ENCODE data around the gene ABCB8.

The ABCB8 gene

DNA sequence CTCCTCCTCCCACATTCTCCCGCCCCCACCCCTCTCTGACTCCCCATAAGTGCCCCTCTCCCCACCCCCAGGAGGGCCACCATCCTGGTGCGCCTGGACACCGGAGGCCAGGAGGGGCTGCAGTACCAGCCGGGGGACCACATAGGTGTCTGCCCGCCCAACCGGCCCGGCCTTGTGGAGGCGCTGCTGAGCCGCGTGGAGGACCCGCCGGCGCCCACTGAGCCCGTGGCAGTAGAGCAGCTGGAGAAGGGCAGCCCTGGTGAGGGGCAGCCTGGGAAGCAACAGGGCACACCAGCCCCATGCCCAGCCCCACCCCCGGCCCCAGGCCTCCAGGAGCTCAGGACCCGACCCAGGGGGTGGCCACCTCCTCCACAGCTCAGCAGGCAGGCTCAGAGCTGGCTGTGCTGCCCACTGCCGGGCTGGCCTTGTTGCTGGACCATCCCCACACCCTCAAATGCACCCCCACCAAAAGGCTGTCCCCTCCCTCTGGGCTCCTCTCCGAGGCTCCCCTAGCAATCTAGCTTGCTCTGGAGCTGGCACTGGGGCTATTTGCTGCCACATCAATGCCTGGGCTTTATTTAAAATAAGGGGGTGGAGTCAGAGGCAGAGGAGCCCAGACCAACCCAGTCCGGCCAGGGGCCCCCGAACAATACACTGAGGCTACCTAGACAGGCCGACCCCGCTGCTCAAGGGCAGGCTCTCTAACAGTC, 18.8 kb upstream of the ABCB8 start:
- H3K9me2 ChIP-seq (replicated peaks; ENCODE audit: low read depth, low read length), result no peaks in the 10 kb centered on the region
- no peaks in the 10 kb centered on the region for H3K36me3 ChIP-seq (ENCODE audit: insufficient read depth, low read length)
- H2AFZ ChIP-seq (ENCODE audit: low read length), result no peak overlapping the region
- H3K4me2 ChIP-seq (ENCODE audit: low read depth, low read length, poor library complexity, severe bottlenecking), result no peak overlapping the region
- peaks cover 41% of the 10 kb centered on the region for H3K4me1 ChIP-seq (ENCODE audit: insufficient read depth, low read length, poor library complexity, severe bottlenecking)
- H3F3A ChIP-seq (ENCODE audit: low read depth), result no peaks in the 10 kb centered on the region
- TF ChIP-seq, protein P1, sequence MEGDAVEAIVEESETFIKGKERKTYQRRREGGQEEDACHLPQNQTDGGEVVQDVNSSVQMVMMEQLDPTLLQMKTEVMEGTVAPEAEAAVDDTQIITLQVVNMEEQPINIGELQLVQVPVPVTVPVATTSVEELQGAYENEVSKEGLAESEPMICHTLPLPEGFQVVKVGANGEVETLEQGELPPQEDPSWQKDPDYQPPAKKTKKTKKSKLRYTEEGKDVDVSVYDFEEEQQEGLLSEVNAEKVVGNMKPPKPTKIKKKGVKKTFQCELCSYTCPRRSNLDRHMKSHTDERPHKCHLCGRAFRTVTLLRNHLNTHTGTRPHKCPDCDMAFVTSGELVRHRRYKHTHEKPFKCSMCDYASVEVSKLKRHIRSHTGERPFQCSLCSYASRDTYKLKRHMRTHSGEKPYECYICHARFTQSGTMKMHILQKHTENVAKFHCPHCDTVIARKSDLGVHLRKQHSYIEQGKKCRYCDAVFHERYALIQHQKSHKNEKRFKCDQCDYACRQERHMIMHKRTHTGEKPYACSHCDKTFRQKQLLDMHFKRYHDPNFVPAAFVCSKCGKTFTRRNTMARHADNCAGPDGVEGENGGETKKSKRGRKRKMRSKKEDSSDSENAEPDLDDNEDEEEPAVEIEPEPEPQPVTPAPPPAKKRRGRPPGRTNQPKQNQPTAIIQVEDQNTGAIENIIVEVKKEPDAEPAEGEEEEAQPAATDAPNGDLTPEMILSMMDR (conservative IDR thresholded peaks at IDR 0.05; ENCODE audit: low read length), result no peak
- no peak for TF ChIP-seq EZH2phosphoT487 (IDR thresholded peaks at IDR 0.05; ENCODE audit: borderline replicate concordance)
- no peaks in the 10 kb centered on the region for H4K20me1 ChIP-seq (ENCODE audit: insufficient read depth, low read length, poor library complexity, severe bottlenecking)
- no peaks in the 10 kb centered on the region for H3K27me3 ChIP-seq (ENCODE audit: insufficient read depth, low read length, poor library complexity, severe bottlenecking)
- no peaks in the 10 kb centered on the region for H3K79me2 ChIP-seq (ENCODE audit: insufficient read depth, low read length)
- H3K9me3 ChIP-seq (ENCODE audit: insufficient read depth, low read depth, low read length), result no peaks in the 10 kb centered on the region
- no peak overlapping the region for H3K4me3 ChIP-seq (ENCODE audit: low read length, poor library complexity, severe bottlenecking)
- H3K9ac ChIP-seq (ENCODE audit: low read depth, low read length, poor library complexity, severe bottlenecking), result peak overlapping the region; percentile 65

DNA sequence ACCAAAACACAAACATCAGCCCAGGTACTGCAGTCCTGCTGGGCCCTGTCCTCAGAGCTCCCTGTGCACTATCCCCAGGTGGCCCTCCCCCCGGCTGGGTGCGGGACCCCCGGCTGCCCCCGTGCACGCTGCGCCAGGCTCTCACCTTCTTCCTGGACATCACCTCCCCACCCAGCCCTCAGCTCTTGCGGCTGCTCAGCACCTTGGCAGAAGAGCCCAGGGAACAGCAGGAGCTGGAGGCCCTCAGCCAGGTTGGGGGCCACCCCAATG, 18.3 kb upstream of the ABCB8 start:
- no peaks in the 10 kb centered on the region for H3K9me2 ChIP-seq (replicated peaks; ENCODE audit: low read depth, low read length)
- H4K20me1 ChIP-seq (ENCODE audit: insufficient read depth, low read length, poor library complexity, severe bottlenecking), result no peaks in the 10 kb centered on the region
- TF ChIP-seq EZH2phosphoT487 (IDR thresholded peaks at IDR 0.05; ENCODE audit: borderline replicate concordance), result no peak
- TF ChIP-seq, protein P1 (conservative IDR thresholded peaks at IDR 0.05; ENCODE audit: low read length), result no peak
- no peak overlapping the region for H3K4me3 ChIP-seq (ENCODE audit: low read length, poor library complexity, severe bottlenecking)
- peaks cover 46% of the 10 kb centered on the region for H3K4me1 ChIP-seq (ENCODE audit: insufficient read depth, low read length, poor library complexity, severe bottlenecking)
- H3K9me3 ChIP-seq (ENCODE audit: insufficient read depth, low read depth, low read length), result no peaks in the 10 kb centered on the region
- H3K4me2 ChIP-seq (ENCODE audit: low read depth, low read length, poor library complexity, severe bottlenecking), result no peak overlapping the region
- no peaks in the 10 kb centered on the region for H3K36me3 ChIP-seq (ENCODE audit: insufficient read depth, low read length)
- H3K9ac ChIP-seq (ENCODE audit: low read depth, low read length, poor library complexity, severe bottlenecking), result no peak overlapping the region
- H3F3A ChIP-seq (ENCODE audit: low read depth), result no peaks in the 10 kb centered on the region
- H3K27me3 ChIP-seq (ENCODE audit: insufficient read depth, low read length, poor library complexity, severe bottlenecking), result no peaks in the 10 kb centered on the region
- no peaks in the 10 kb centered on the region for H3K79me2 ChIP-seq (ENCODE audit: insufficient read depth, low read length)
- H2AFZ ChIP-seq (ENCODE audit: low read length), result no peak overlapping the region

DNA sequence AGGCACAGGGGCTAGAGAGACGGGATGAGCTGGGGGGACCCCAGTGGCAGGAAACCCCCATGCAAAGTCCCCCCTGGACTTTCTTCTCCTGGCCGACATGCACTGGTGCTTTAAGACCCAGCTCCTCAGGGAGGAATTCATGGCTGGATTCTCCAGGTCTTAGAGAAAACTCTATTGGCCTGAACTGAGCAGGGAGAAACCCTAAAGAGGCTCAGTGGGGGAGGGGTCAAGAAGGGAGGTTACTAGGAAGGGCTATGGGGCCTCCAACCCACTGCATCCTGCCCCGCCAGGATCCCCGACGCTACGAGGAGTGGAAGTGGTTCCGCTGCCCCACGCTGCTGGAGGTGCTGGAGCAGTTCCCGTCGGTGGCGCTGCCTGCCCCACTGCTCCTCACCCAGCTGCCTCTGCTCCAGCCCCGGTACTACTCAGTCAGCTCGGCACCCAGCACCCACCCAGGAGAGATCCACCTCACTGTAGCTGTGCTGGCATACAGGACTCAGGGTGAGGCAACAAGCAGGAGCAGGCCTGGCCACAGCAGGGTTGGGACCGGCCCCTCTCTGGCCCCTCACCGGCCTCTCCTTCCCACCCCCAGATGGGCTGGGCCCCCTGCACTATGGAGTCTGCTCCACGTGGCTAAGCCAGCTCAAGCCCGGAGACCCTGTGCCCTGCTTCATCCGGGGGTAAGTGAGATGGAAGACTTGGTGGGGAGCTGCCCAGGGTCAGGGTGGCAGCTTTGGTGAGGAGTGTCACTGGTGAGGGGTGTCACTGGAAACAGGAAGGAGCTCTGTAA, 17.7 kb upstream of the ABCB8 start:
- H3K36me3 ChIP-seq (ENCODE audit: insufficient read depth, low read length), result no peaks in the 10 kb centered on the region
- no peaks in the 10 kb centered on the region for H3K27me3 ChIP-seq (ENCODE audit: insufficient read depth, low read length, poor library complexity, severe bottlenecking)
- no peaks in the 10 kb centered on the region for H3K9me2 ChIP-seq (replicated peaks; ENCODE audit: low read depth, low read length)
- H2AFZ ChIP-seq (ENCODE audit: low read length), result no peak overlapping the region
- H3K79me2 ChIP-seq (ENCODE audit: insufficient read depth, low read length), result no peaks in the 10 kb centered on the region
- no peak for TF ChIP-seq EZH2phosphoT487 (IDR thresholded peaks at IDR 0.05; ENCODE audit: borderline replicate concordance)
- TF ChIP-seq, protein P1 (conservative IDR thresholded peaks at IDR 0.05; ENCODE audit: low read length), result no peak
- no peak overlapping the region for H3K4me2 ChIP-seq (ENCODE audit: low read depth, low read length, poor library complexity, severe bottlenecking)
- H3K9ac ChIP-seq (ENCODE audit: low read depth, low read length, poor library complexity, severe bottlenecking), result no peak overlapping the region
- no peaks in the 10 kb centered on the region for H4K20me1 ChIP-seq (ENCODE audit: insufficient read depth, low read length, poor library complexity, severe bottlenecking)
- no peak overlapping the region for H3K4me3 ChIP-seq (ENCODE audit: low read length, poor library complexity, severe bottlenecking)
- H3K4me1 ChIP-seq (ENCODE audit: insufficient read depth, low read length, poor library complexity, severe bottlenecking), result peaks cover 46% of the 10 kb centered on the region
- H3F3A ChIP-seq (ENCODE audit: low read depth), result no peaks in the 10 kb centered on the region
- no peaks in the 10 kb centered on the region for H3K9me3 ChIP-seq (ENCODE audit: insufficient read depth, low read depth, low read length)
